ENCODE results near the gene CCDC102B. TPM values are rescaled to one million over a fixed set of nuclear protein-coding genes. Genes with fewer than 3 reads are reported as not detected.
"Not testable (repeated sequence)": the region's sequence is repeated elsewhere in the genome, so short reads cannot be mapped to it uniquely, and the experiment has no call there.

Gene CCDC102B
- total RNA-seq, 2 experiments from 2014 or later = 2.1 to 2.4 TPM

GRCh38 chr18:68790290-68790689 lies 7.6 kb upstream of the CCDC102B start:
- DNase-seq; H3K27me3 Mint-ChIP-seq; CTCF ChIA-PET; H3K36me3 Mint-ChIP-seq; POLR2A ChIA-PET; intact Hi-C loops (cut with micrococcal nuclease); H3K4me3 Mint-ChIP-seq; H3K4me1 Mint-ChIP-seq (ENCODE audit: low read depth); H3K27ac Mint-ChIP-seq; H3K9me3 Mint-ChIP-seq: not testable (repeated sequence)

- no peaks in the 10 kb centered on the region for H3K27me3 Mint-ChIP-seq
- H3K27ac Mint-ChIP-seq = no peak overlapping the region
- intact Hi-C loops (cut with micrococcal nuclease) = no loop called here
- no peak overlapping the region for H3K4me3 Mint-ChIP-seq
- CTCF ChIA-PET = no interaction called here
- H3K9me3 Mint-ChIP-seq = no peaks in the 10 kb centered on the region
- no peaks in the 10 kb centered on the region for H3K4me1 Mint-ChIP-seq (ENCODE audit: low read depth)
- POLR2A ChIA-PET = no interaction called here
- DNase-seq = no peak
- H3K36me3 Mint-ChIP-seq = no peaks in the 10 kb centered on the region
Measured at GRCh38 chr18:68791801-68792200, 6.1 kb upstream of the CCDC102B start.

- no peak overlapping the region for H3K4me3 Mint-ChIP-seq
- H3K27me3 Mint-ChIP-seq = no peaks in the 10 kb centered on the region
- H3K36me3 Mint-ChIP-seq = no peaks in the 10 kb centered on the region
- no peak for DNase-seq
- CTCF ChIA-PET = no interaction called here
- no peak overlapping the region for H3K27ac Mint-ChIP-seq
- H3K9me3 Mint-ChIP-seq = no peaks in the 10 kb centered on the region
- POLR2A ChIA-PET = no interaction called here
- H3K4me1 Mint-ChIP-seq (ENCODE audit: low read depth) = no peaks in the 10 kb centered on the region
- intact Hi-C loops (cut with micrococcal nuclease) = no loop called here
Measured at GRCh38 chr18:68793951-68794350, 3.9 kb upstream of the CCDC102B start.

- H3K4me1 Mint-ChIP-seq (ENCODE audit: low read depth) = no peaks in the 10 kb centered on the region
- DNase-seq = no peak
- ChIA-PET POLR2A (no interaction called here), CTCF (no interaction called here)
- H3K36me3 Mint-ChIP-seq = no peaks in the 10 kb centered on the region
- intact Hi-C loops (cut with micrococcal nuclease) = no loop called here
- no peaks in the 10 kb centered on the region for H3K9me3 Mint-ChIP-seq
- H3K27ac Mint-ChIP-seq = no peak overlapping the region
- H3K27me3 Mint-ChIP-seq = no peaks in the 10 kb centered on the region
- no peak overlapping the region for H3K4me3 Mint-ChIP-seq
Measured at GRCh38 chr18:68796936-68797690, 767 bp upstream of the CCDC102B start.

GRCh38 chr18:68800075-68800474 lies 2.2 kb downstream of the CCDC102B start:
- Mint-ChIP-seq H3K9me3 (no peaks in the 10 kb centered on the region), H3K27me3 (no peaks in the 10 kb centered on the region), H3K4me1 (ENCODE audit: low read depth) (no peaks in the 10 kb centered on the region), H3K4me3 (no peak overlapping the region), H3K27ac (no peak overlapping the region), H3K36me3 (no peaks in the 10 kb centered on the region)
- no peak for DNase-seq
- intact Hi-C loops (cut with micrococcal nuclease) = no loop called here
- POLR2A ChIA-PET = no interaction called here
- CTCF ChIA-PET = no interaction called here

GRCh38 chr18:68803356-68803755 lies 5.5 kb downstream of the CCDC102B start:
- ChIA-PET POLR2A (no interaction called here), CTCF (no interaction called here)
- H3K4me3 Mint-ChIP-seq = no peak overlapping the region
- no peak for DNase-seq
- H3K36me3 Mint-ChIP-seq = no peaks in the 10 kb centered on the region
- intact Hi-C loops (cut with micrococcal nuclease) = no loop called here
- no peaks in the 10 kb centered on the region for H3K4me1 Mint-ChIP-seq (ENCODE audit: low read depth)
- H3K27me3 Mint-ChIP-seq = no peaks in the 10 kb centered on the region
- no peaks in the 10 kb centered on the region for H3K9me3 Mint-ChIP-seq
- no peak overlapping the region for H3K27ac Mint-ChIP-seq

GRCh38 chr18:68817584-68817983 lies 19.7 kb downstream of the CCDC102B start:
- Mint-ChIP-seq H3K4me1 (ENCODE audit: low read depth) (no peaks in the 10 kb centered on the region), H3K36me3 (no peaks in the 10 kb centered on the region), H3K9me3 (no peaks in the 10 kb centered on the region), H3K27ac (no peak overlapping the region), H3K27me3 (peaks cover 2% of the 10 kb centered on the region), H3K4me3 (no peak overlapping the region)
- CTCF ChIA-PET = no interaction called here
- intact Hi-C loops (cut with micrococcal nuclease) = no loop called here
- DNase-seq = no peak
- POLR2A ChIA-PET = no interaction called here

GRCh38 chr18:68818584-68818983 lies 20.7 kb downstream of the CCDC102B start:
- POLR2A ChIA-PET = no interaction called here
- Mint-ChIP-seq H3K4me1 (ENCODE audit: low read depth) (no peaks in the 10 kb centered on the region), H3K9me3 (no peaks in the 10 kb centered on the region), H3K4me3 (no peak overlapping the region), H3K27me3 (no peaks in the 10 kb centered on the region), H3K36me3 (no peaks in the 10 kb centered on the region), H3K27ac (no peak overlapping the region)
- CTCF ChIA-PET = no interaction called here
- intact Hi-C loops (cut with micrococcal nuclease) = no loop called here
- no peak for DNase-seq

- no peak overlapping the region for H3K27ac Mint-ChIP-seq
- H3K36me3 Mint-ChIP-seq = no peaks in the 10 kb centered on the region
- H3K4me3 Mint-ChIP-seq = no peak overlapping the region
- ChIA-PET POLR2A (no interaction called here), CTCF (no interaction called here)
- intact Hi-C loops (cut with micrococcal nuclease) = no loop called here
- no peaks in the 10 kb centered on the region for H3K9me3 Mint-ChIP-seq
- no peaks in the 10 kb centered on the region for H3K27me3 Mint-ChIP-seq
- no peak for DNase-seq
- H3K4me1 Mint-ChIP-seq (ENCODE audit: low read depth) = no peaks in the 10 kb centered on the region
Measured at GRCh38 chr18:68822926-68823325, 25.0 kb downstream of the CCDC102B start.

GRCh38 chr18:68826121-68826520 lies 28.2 kb downstream of the CCDC102B start:
- no peak overlapping the region for H3K27ac Mint-ChIP-seq
- ChIA-PET POLR2A (no interaction called here), CTCF (no interaction called here)
- no peaks in the 10 kb centered on the region for H3K9me3 Mint-ChIP-seq
- H3K27me3 Mint-ChIP-seq = no peaks in the 10 kb centered on the region
- intact Hi-C loops (cut with micrococcal nuclease) = no loop called here
- H3K36me3 Mint-ChIP-seq = no peaks in the 10 kb centered on the region
- no peak for DNase-seq
- H3K4me3 Mint-ChIP-seq = no peak overlapping the region
- no peaks in the 10 kb centered on the region for H3K4me1 Mint-ChIP-seq (ENCODE audit: low read depth)

GRCh38 chr18:68830256-68831045 lies 32.6 kb downstream of the CCDC102B start:
- ChIA-PET CTCF (no interaction called here), POLR2A (no interaction called here)
- H3K4me3 Mint-ChIP-seq = no peak overlapping the region
- DNase-seq = no peak
- no peaks in the 10 kb centered on the region for H3K36me3 Mint-ChIP-seq
- no peaks in the 10 kb centered on the region for H3K4me1 Mint-ChIP-seq (ENCODE audit: low read depth)
- no peaks in the 10 kb centered on the region for H3K27me3 Mint-ChIP-seq
- no peak overlapping the region for H3K27ac Mint-ChIP-seq
- H3K9me3 Mint-ChIP-seq = no peaks in the 10 kb centered on the region
- intact Hi-C loops (cut with micrococcal nuclease) = no loop called here

GRCh38 chr18:68833756-68834155 lies 35.9 kb downstream of the CCDC102B start:
- no peak overlapping the region for H3K4me3 Mint-ChIP-seq
- no peaks in the 10 kb centered on the region for H3K4me1 Mint-ChIP-seq (ENCODE audit: low read depth)
- H3K27ac Mint-ChIP-seq = no peak overlapping the region
- no peaks in the 10 kb centered on the region for H3K9me3 Mint-ChIP-seq
- H3K27me3 Mint-ChIP-seq = no peaks in the 10 kb centered on the region
- POLR2A ChIA-PET = no interaction called here
- H3K36me3 Mint-ChIP-seq = no peaks in the 10 kb centered on the region
- CTCF ChIA-PET = no interaction called here
- intact Hi-C loops (cut with micrococcal nuclease) = no loop called here
- no peak for DNase-seq

Data from activated CD4-positive, alpha-beta memory T cell treated with anti-CD3 and anti-CD28 coated beads for 36 hours (primary cell).